Glomerular endothelial cell (primary cell): Measurements from ENCODE around the gene PTGER1. TPM values are rescaled to one million over a fixed set of nuclear protein-coding genes. Genes with fewer than 3 reads are reported as not detected.
"Not testable (repeated sequence)": the region's sequence is repeated elsewhere in the genome, so short reads cannot be mapped to it uniquely, and the experiment has no call there.

Experiments
- DNase-seq: peaks from one replicate; pipeline ENCODE4 v3.0.0-alpha.2; 2011; ENCODE audit warnings: low read depth, low spot score; ENCODE audit errors: extremely low read depth
- total RNA-seq: library from RNA; depleted of rRNA; stranded (reverse); fragments of >200 nt; gene quantifications from 2 replicates; pipeline ENCODE4 v1.2.3, GENCODE V29; 2015

PTGER1 gene
- total RNA-seq, 1 donor from 2014 or later: 0.64 TPM

- DNase-seq: no peak
Measured at GRCh38 chr19:14476327-14476672, 1.1 kb upstream of the PTGER1 start.

DNA sequence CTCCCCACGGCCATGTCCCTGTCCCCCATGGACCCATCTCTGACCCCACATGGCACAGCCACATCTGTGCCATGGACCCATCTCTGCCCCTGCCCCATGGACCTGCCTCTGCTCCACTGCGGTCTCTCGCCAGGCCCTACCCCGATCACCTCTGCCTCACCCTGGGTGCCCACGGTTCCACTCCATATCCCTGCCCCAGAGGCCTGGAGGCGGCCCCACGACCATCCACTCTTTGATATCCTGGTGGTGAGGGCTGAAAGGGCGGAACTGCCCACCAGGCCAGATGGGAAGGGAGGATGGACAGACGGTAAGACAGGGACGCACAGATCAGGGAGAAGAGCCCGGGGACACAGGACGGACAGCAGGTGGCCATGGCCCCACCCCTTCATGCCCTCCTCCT lies 327 bp downstream of the PTGER1 start:
- DNase-seq: no peak

DNA sequence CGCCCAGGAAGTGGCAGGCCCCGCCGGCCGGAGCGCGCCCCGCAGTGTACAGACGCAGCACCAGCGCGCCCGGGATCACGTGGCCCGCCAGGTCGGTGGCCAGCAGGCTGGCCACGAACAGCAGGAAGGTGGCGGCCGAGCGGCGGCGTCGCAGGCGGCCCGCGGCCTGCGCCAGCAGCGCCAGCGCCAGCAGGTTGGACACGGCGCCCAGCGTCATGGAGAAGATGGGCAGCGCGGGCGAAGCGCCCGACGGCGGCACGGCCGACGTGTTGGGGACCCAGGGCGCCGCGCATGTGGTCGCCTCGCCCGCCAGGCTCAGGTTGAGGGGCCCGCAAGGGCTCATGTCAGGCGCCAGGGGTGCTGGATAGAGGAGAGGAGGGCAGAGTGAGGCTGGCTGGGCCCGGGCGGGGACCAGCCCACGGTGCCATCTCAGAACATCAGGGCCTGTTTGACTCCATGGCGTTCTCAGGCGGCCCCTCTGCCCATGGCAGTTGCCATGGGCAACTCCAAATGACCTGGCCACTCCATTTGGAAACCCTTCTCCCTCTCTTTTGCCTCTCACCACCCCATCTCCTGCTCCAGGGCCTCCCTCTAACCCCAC lies 1.1 kb downstream of the PTGER1 start:
- DNase-seq: no peak

GRCh38 chr19:14473073-14473977 lies 1.8 kb downstream of the PTGER1 start:
- no peak for DNase-seq

- DNase-seq: no peak
Measured at GRCh38 chr19:14472202-14472938, 2.8 kb downstream of the PTGER1 start.

- no peak for DNase-seq
Measured at GRCh38 chr19:14471436-14472187, 3.5 kb downstream of the PTGER1 start.

- DNase-seq: no peak
Measured at GRCh38 chr19:14470031-14470876, 4.9 kb downstream of the PTGER1 start.

GRCh38 chr19:14467816-14468215 lies 7.3 kb downstream of the PTGER1 start:
- DNase-seq: no peak

GRCh38 chr19:14467391-14467790 lies 7.8 kb downstream of the PTGER1 start:
- no peak for DNase-seq

- DNase-seq: no peak
Measured at GRCh38 chr19:14463747-14464146, 11.4 kb downstream of the PTGER1 start.

- DNase-seq: not testable (repeated sequence)
Measured at GRCh38 chr19:14462401-14462800, 12.8 kb downstream of the PTGER1 start.

- DNase-seq: no peak
Measured at GRCh38 chr19:14460935-14461334, 14.2 kb downstream of the PTGER1 start.

DNA sequence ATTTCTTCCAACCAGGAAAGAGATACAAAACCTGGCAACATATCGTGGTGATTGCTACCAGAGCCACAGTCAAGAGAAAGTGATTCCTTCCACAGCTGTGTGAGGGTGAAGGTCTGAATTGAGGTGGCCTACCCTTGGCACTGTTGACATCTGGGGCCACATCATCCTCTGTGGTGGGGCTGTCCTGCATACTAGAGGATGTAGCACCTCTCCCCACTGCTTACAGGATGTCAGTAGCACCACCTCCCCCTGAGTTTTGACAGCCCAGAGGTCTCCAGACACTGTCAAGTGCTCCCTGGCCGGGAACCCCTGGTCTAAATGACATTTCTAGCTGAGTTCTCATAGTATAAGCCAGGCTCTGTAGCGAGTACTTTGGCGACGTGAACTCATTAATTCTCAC lies 15.5 kb downstream of the PTGER1 start:
- no peak for DNase-seq

DNA sequence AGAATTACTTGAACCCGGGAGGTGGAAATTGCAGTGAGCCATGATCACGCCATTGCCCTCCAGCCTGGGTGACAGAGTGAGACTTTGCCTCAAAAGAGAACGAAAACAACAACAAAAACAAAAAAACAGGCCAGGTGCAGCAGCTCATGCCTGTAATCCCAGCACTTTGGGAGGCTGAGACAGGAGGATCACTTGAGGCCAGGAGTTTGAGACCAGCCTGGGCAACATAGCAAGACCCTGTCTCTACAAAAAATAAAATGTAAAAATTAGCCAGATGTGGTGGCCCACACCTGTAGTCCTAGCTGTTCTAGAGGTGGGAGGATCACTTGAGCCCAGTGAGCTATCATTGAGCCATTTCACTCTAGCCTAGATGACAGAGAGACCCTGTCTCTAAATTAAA lies 22.9 kb downstream of the PTGER1 start:
- DNase-seq: not testable (repeated sequence)

DNA sequence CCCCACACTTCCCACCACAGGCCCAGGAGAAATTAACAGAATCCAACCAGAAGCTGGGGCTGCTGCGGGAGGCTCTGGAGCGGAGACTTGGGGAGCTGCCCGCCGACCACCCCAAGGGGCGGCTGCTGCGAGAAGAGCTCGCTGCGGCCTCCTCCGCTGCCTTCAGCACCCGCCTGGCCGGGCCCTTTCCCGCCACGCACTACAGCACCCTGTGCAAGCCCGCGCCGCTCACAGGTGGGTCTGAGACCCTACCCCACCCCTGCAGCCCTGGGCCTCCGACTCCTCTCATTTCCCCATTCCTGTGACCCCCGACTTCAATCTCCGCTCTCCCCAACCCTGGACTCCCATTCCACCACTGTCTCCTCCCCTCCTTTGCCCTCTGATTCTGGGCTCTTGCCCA lies 24.3 kb downstream of the PTGER1 start:
- DNase-seq: no peak

GRCh38 chr19:14450168-14450874 lies 24.8 kb downstream of the PTGER1 start:
- no peak for DNase-seq

DNA sequence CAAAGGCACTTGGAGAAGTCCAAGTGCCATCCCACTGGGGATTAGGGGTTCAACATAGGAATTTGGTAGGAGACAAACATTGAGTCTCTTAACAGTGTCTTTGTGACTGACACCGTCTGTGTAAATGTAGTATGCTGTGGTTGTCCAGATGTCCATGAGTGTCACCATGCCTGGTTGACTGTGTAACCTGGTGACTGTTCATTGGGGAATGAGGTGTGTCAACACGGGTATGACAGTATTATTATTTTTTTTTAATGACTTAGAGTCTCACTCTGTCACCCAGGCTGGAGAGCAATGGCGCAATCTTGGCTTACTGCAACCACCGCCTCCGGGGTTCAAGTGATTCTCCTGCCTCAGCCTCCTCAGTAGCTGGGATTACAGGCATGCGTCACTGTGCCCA lies 25.8 kb downstream of the PTGER1 start:
- no peak for DNase-seq

GRCh38 chr19:14446336-14447036 lies 28.7 kb downstream of the PTGER1 start:
- no peak for DNase-seq
